ENCODE data around the gene SALL2.

Gene SALL2

GRCh38 chr14:21526672-21527317 is 649 bp upstream of the SALL2 start:
- no peak for DNase-seq

DNA sequence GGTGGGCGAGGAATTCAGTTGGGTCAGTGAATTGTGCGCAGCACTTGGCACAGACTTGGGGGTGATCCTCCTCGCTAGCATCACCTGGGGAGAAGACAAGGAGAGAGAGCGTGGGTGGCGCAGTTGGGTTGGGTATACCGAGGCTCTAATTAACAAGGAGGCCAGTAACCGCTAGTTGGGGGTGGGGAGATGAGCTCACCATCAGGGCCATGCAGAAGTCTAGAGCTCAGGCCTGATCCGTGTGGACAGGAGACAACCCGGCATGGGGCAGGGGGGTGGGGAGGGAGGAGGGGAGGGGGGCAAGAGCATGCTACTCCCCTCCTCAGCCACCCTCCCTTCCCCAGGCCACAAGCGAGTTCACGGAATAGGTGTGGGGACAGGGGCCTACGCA is 580 bp downstream of the SALL2 start:
- DNase-seq, result peak; percentile 25

- DNase-seq, result no peak
These were observed 1.3 kb downstream of the SALL2 start for GRCh38 chr14:21524575-21525490.

DNA sequence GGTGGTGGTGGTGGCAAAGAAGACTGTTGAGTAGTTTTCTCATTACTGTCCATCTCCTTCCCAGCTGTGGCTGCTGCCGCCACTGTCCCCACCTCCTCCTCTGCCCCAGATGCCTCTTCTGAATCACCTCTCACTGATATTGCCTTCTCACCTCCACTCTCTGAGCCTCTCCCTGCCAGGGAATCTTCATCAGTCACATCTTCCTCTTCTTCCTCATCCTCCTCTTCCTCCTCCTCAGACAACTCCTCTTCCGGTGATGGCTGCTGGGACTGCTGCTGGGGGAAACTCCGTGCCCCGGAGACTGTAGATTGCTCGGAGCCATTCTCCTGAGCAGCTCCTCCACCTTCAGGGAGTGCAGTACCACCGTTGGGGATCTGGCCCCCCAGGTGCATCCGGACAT is 2.9 kb downstream of the SALL2 start:
- no peak for DNase-seq

- peak; percentile 68 for DNase-seq
These were observed 4.6 kb downstream of the SALL2 start for GRCh38 chr14:21521501-21521900.

- no peak for DNase-seq
These were observed 5.4 kb downstream of the SALL2 start for GRCh38 chr14:21520767-21521166.

DNA sequence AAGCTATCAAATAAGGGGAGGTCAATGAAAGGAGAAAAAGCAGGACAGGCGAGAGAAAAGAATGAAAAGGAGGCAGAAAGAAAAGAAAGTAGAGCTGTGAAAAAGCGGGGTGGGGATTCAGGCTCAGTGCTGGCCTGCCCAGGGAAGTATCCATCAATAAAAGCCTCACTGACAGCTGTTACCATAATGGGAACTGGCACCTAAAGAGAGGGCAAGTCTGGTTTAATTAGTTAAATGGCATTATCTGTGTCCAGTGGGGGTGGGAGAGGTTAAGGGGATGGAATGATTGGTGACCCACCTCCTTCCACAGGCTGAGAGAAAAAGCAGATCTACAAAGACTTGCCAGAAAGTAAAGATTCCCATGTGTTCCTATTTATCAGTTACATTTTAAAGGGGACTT is 7.4 kb downstream of the SALL2 start:
- no peak for DNase-seq

DNA sequence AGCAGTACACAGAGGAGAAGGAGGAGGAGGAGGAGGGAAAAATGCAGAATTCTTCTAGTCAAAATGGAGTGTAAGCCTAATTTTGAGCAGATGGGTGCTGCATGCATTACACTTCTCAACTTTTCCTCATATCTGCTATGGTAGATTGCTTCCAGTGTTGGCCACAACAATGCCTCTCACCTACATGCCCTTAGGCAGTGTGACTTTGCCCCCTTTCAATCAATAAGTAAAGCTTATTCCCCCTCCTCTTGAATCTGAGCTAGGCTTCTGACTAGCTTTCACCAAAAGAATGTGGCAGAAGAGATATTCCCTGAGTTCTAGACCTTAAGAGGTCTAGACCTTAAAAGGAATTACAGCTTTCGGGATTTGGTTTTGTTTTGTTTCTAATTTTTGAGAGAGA is 11.8 kb downstream of the SALL2 start:
- DNase-seq, result no peak

DNA sequence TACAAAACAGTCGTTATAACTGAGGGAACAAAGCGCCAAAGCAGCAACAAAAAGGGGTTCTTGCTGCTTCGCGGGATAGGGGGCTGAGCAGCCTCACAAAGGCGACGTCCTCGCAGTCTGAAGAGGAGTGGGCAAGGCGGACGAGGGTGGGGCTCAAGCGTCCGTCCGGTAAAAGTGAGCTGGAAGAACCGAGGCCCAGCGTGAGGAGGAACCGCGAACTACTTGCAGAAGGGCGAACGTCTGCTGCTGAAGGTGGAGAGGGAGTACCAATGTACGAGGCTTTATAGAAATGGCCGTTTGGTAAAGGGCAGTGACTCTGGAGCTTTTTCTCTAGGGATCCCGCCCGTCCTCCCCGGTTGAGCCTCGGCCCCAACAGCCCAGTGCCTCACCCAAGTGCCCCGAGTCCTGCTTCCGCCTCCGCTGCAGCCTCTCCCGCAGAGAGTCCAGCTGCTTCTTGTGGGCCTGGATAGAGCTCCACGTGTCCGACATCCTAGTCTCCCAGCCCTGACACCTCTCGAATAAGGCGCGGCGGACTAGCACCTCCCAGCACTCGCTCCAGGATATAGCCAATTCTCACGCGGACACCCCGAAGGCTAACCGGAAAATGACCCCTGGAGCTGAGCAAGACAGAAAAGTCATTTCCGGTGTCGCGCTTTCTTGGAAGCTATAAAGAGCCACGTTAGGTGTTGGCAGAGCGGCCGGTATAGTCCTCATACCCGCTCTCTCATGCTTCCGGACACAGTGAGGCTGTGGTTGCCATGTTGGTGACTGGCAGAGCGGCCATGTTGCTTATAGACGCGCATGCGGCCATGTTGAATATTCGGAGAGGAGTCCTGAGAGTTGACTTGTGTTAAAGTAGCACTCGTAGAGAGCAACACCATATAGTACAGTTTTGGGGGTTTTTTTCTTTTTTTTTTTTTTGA is 15.2 kb downstream of the SALL2 start, which contains the start of gene METTL3:
TSS of gene METTL3 (minus strand) at position 606 of the 923 bp plus-strand sequence. CDS start at position 489, 117 bp downstream.
- DNase-seq, result peak; percentile 99

DNA sequence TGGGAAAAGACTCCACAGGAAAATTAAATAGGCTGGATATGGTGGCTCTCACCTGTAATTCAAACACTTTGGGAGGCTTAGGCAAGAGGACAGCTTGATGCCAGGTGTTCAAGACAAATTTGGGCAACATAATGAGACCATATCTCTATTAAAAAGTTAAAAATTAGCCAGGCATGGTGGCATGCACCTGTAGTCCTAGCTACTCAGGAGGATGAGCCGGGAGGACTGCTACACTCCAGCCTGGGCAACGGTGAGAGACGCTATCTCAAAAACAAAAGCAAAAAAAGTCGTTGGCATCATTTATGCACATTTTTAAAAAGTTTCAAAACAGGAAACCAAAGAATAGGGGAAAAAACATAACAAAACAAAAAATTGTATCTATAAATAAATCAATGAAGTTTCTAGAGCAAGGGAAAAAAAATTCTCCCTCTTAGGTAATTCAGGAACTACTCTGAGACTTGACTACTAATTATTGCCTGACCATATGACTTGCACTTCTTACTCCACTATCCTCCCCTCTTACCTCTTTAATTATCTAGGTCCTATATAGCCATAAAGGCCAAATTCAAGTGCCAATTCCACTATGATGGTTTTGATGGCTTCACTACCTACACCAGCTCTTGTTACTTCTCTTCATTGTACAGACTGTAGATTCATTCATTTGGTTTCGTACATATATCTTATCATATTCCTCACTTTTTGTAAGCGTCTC is 16.6 kb downstream of the SALL2 start:
- no peak for DNase-seq

- no peak for DNase-seq
These were observed 19.6 kb downstream of the SALL2 start for GRCh38 chr14:21506557-21506956.

DNA sequence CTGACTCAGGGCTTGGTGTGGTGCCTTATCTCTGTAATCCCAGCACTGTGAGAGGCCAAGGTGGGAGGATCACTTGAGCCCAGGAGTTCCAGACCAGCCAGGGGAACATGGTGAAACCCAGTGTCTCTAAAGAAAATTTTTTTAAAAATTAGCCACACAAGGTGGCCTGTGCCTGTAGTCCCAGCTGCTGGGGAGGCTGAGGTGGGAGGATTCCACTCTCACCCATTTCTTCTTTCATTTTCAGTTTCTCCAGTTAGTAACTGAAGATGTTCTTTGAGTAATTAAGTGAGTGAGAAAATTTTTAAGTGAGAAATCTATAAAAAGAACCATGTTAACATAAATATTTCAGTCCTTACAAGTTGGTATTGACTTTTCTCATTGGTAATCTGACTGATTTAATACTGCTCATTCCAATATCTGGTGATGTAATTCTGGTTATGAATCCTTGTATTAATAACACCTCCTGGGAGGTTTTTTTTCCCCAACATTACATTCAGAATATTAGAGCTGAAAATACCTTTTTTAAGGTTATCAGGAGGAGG is 21.1 kb downstream of the SALL2 start:
- DNase-seq, result no peak

GRCh38 chr14:21503376-21503775 is 22.8 kb downstream of the SALL2 start:
- DNase-seq, result no peak

DNA sequence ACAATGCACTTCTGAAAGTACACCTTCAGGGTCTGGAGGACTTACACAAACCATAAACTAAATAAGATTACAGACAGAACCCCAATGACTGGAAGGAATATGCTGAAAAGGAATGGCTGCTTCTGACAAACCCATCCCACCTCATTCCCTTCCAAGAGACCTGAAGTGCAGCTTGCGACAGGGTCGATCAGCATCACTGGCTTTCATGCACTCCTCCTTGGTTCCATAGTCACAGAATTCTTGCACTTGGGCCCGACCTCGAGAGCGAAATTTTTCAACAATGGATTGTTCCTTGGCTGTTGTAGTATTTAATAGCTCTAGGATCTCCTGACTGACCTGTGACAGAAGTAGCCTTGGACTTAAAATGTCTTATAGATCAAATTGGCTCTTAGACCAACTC is 24.6 kb downstream of the SALL2 start:
- DNase-seq, result no peak

- peak; percentile 37 for DNase-seq
These were observed 27.3 kb downstream of the SALL2 start for GRCh38 chr14:21498540-21499526.

- no peak for DNase-seq
These were observed 29.7 kb downstream of the SALL2 start for GRCh38 chr14:21496453-21496852.

GRCh38 chr14:21494902-21495762 is 31.0 kb downstream of the SALL2 start:
- peak; percentile 40 for DNase-seq

DNA sequence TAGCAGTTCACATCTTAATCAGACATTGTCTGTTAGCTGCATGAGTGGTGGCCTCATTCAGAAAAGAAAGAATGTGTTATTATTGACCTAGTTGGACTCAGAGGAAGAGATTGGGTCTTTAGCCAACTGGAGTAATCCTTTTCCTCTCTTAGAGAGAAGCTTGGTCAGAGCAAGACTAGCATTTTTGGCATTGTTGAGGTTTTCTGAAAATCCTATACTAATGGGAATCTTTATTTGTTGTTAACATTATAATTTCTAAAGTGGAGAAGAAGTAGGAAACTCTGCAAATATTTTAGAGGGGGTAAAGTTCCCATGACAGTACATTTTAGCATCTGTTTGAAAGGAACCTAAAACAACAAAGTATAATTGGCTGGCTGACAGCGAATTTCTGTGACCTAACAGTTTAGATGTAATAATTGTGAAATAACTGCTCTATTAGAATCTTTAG is 39.5 kb downstream of the SALL2 start:
- DNase-seq, result peak; percentile 77

- peak; percentile 98 for DNase-seq
These were observed 49.0 kb downstream of the SALL2 start, which contains the start of the genes RAB2B and TOX4 for GRCh38 chr14:21476925-21477681. Gene RAB2B (minus strand): TSS chr14:21476959. CDS start chr14:21476872, 87 bp downstream. Gene TOX4 (plus strand): TSS chr14:21477195. CDS start chr14:21477279, 84 bp downstream.

All from fibroblast of skin of right quadriceps (primary cell).